ENCODE results near the gene SCGB2A2.

Gene SCGB2A2

GRCh38 chr11:62256281-62256680, 13.7 kb upstream of the SCGB2A2 start:
- no peak overlapping the region for H3K23ac ChIP-seq (ENCODE audit: low read length)
- H3K9ac ChIP-seq (ENCODE audit: low read length), result no peak overlapping the region
- no peak overlapping the region for H2BK120ac ChIP-seq (ENCODE audit: low read depth, low read length)
- H3K36me3 ChIP-seq (ENCODE audit: control insufficient read depth, insufficient read depth, low read length), result no peaks in the 10 kb centered on the region
- no CpG with 5 or more reads among the region's 2 CpGs for WGBS (ENCODE audit: extremely low coverage, insufficient coverage, low lambda C conversion rate)
- H4K5ac ChIP-seq (ENCODE audit: low read length), result no peak overlapping the region
- no peak overlapping the region for H3K56ac ChIP-seq (ENCODE audit: low read length)
- no peaks in the 10 kb centered on the region for H3K27me3 ChIP-seq (ENCODE audit: insufficient read depth, low read length, poor library complexity)
- DNase-seq, result no peak
- no peak overlapping the region for H2BK5ac ChIP-seq (ENCODE audit: low read length)
- H3K4me3 ChIP-seq (ENCODE audit: low read length), result no peak overlapping the region
- no peaks in the 10 kb centered on the region for H3K4me1 ChIP-seq (ENCODE audit: control insufficient read depth, low read depth, low read length)
- no peak overlapping the region for H3K18ac ChIP-seq (ENCODE audit: low read length)
- H3K79me2 ChIP-seq (ENCODE audit: control insufficient read depth, insufficient read depth, low read length), result no peaks in the 10 kb centered on the region
- no peak overlapping the region for H4K8ac ChIP-seq (ENCODE audit: low read depth, low read length)
- H3K27ac ChIP-seq (ENCODE audit: low read depth, low read length), result no peak overlapping the region
- H2AK5ac ChIP-seq (ENCODE audit: low read length), result no peak overlapping the region
- H3K4ac ChIP-seq (ENCODE audit: low read depth, low read length), result no peak overlapping the region
- H3K4me2 ChIP-seq (ENCODE audit: low read length), result no peak overlapping the region
- H2BK15ac ChIP-seq (replicated peaks; ENCODE audit: low read depth), result no peak overlapping the region
- H3K79me1 ChIP-seq (ENCODE audit: low read length), result no peaks in the 10 kb centered on the region

- no peak overlapping the region for H3K56ac ChIP-seq (ENCODE audit: low read length)
- no peak overlapping the region for H3K18ac ChIP-seq (ENCODE audit: low read length)
- no peak overlapping the region for H4K5ac ChIP-seq (ENCODE audit: low read length)
- H2BK15ac ChIP-seq (replicated peaks; ENCODE audit: low read depth), result no peak overlapping the region
- H2AK5ac ChIP-seq (ENCODE audit: low read length), result no peak overlapping the region
- H4K8ac ChIP-seq (ENCODE audit: low read depth, low read length), result no peak overlapping the region
- H3K9ac ChIP-seq (ENCODE audit: low read length), result no peak overlapping the region
- DNase-seq, result peak; percentile 35
- no peak overlapping the region for H3K4me3 ChIP-seq (ENCODE audit: low read length)
- no peak overlapping the region for H3K4me2 ChIP-seq (ENCODE audit: low read length)
- H3K23ac ChIP-seq (ENCODE audit: low read length), result no peak overlapping the region
- no peak overlapping the region for H3K4ac ChIP-seq (ENCODE audit: low read depth, low read length)
- no peak overlapping the region for H3K27ac ChIP-seq (ENCODE audit: low read depth, low read length)
- WGBS (ENCODE audit: extremely low coverage, insufficient coverage, low lambda C conversion rate), result no CpG with 5 or more reads among the region's 6 CpGs
- no peaks in the 10 kb centered on the region for H3K79me2 ChIP-seq (ENCODE audit: control insufficient read depth, insufficient read depth, low read length)
- no peaks in the 10 kb centered on the region for H3K4me1 ChIP-seq (ENCODE audit: control insufficient read depth, low read depth, low read length)
- no peaks in the 10 kb centered on the region for H3K36me3 ChIP-seq (ENCODE audit: control insufficient read depth, insufficient read depth, low read length)
- H3K79me1 ChIP-seq (ENCODE audit: low read length), result no peaks in the 10 kb centered on the region
- no peak overlapping the region for H2BK5ac ChIP-seq (ENCODE audit: low read length)
- no peak overlapping the region for H2BK120ac ChIP-seq (ENCODE audit: low read depth, low read length)
- no peaks in the 10 kb centered on the region for H3K27me3 ChIP-seq (ENCODE audit: insufficient read depth, low read length, poor library complexity)
These were observed 9.6 kb upstream of the SCGB2A2 start for GRCh38 chr11:62260261-62260953.

- Histone ChIP-seq H3K4me3 (ENCODE audit: low read length) (no peak overlapping the region), H2AK5ac (ENCODE audit: low read length) (no peak overlapping the region), H3K23ac (ENCODE audit: low read length) (no peak overlapping the region), H3K36me3 (ENCODE audit: control insufficient read depth, insufficient read depth, low read length) (no peaks in the 10 kb centered on the region), H3K27me3 (ENCODE audit: insufficient read depth, low read length, poor library complexity) (no peaks in the 10 kb centered on the region), H2BK5ac (ENCODE audit: low read length) (no peak overlapping the region), H3K9ac (ENCODE audit: low read length) (no peak overlapping the region), H2BK120ac (ENCODE audit: low read depth, low read length) (no peak overlapping the region), H3K56ac (ENCODE audit: low read length) (no peak overlapping the region), H2BK15ac (replicated peaks; ENCODE audit: low read depth) (no peak overlapping the region), H3K18ac (ENCODE audit: low read length) (no peak overlapping the region), H4K5ac (ENCODE audit: low read length) (no peak overlapping the region), H3K79me1 (ENCODE audit: low read length) (no peaks in the 10 kb centered on the region), H3K4me1 (ENCODE audit: control insufficient read depth, low read depth, low read length) (no peaks in the 10 kb centered on the region), H3K4ac (ENCODE audit: low read depth, low read length) (no peak overlapping the region), H3K79me2 (ENCODE audit: control insufficient read depth, insufficient read depth, low read length) (no peaks in the 10 kb centered on the region), H3K4me2 (ENCODE audit: low read length) (no peak overlapping the region), H3K27ac (ENCODE audit: low read depth, low read length) (no peak overlapping the region), H4K8ac (ENCODE audit: low read depth, low read length) (no peak overlapping the region)
- no peak for DNase-seq
- WGBS (ENCODE audit: extremely low coverage, insufficient coverage, low lambda C conversion rate), result no CpG with 5 or more reads among the region's 1 CpG
These were observed 6.0 kb upstream of the SCGB2A2 start for GRCh38 chr11:62264004-62264403.

- no peaks in the 10 kb centered on the region for H3K79me1 ChIP-seq (ENCODE audit: low read length)
- H3K79me2 ChIP-seq (ENCODE audit: control insufficient read depth, insufficient read depth, low read length), result no peaks in the 10 kb centered on the region
- H3K4ac ChIP-seq (ENCODE audit: low read depth, low read length), result no peak overlapping the region
- no peak overlapping the region for H3K27ac ChIP-seq (ENCODE audit: low read depth, low read length)
- H3K9ac ChIP-seq (ENCODE audit: low read length), result no peak overlapping the region
- H3K4me2 ChIP-seq (ENCODE audit: low read length), result no peak overlapping the region
- H2AK5ac ChIP-seq (ENCODE audit: low read length), result no peak overlapping the region
- H2BK5ac ChIP-seq (ENCODE audit: low read length), result no peak overlapping the region
- no peaks in the 10 kb centered on the region for H3K27me3 ChIP-seq (ENCODE audit: insufficient read depth, low read length, poor library complexity)
- no peaks in the 10 kb centered on the region for H3K4me1 ChIP-seq (ENCODE audit: control insufficient read depth, low read depth, low read length)
- H3K4me3 ChIP-seq (ENCODE audit: low read length), result no peak overlapping the region
- no peak overlapping the region for H4K5ac ChIP-seq (ENCODE audit: low read length)
- no peak overlapping the region for H3K23ac ChIP-seq (ENCODE audit: low read length)
- no peak overlapping the region for H3K56ac ChIP-seq (ENCODE audit: low read length)
- no peak overlapping the region for H2BK15ac ChIP-seq (replicated peaks; ENCODE audit: low read depth)
- H2BK120ac ChIP-seq (ENCODE audit: low read depth, low read length), result no peak overlapping the region
- no peak overlapping the region for H4K8ac ChIP-seq (ENCODE audit: low read depth, low read length)
- DNase-seq, result no peak
- H3K18ac ChIP-seq (ENCODE audit: low read length), result no peak overlapping the region
- H3K36me3 ChIP-seq (ENCODE audit: control insufficient read depth, insufficient read depth, low read length), result no peaks in the 10 kb centered on the region
- no CpG with 5 or more reads among the region's 4 CpGs for WGBS (ENCODE audit: extremely low coverage, insufficient coverage, low lambda C conversion rate)
These were observed 3.4 kb upstream of the SCGB2A2 start for GRCh38 chr11:62266558-62266957.

GRCh38 chr11:62267050-62267449, 2.9 kb upstream of the SCGB2A2 start:
- Histone ChIP-seq H3K27me3 (ENCODE audit: insufficient read depth, low read length, poor library complexity) (no peaks in the 10 kb centered on the region), H2BK15ac (replicated peaks; ENCODE audit: low read depth) (no peak overlapping the region), H2BK120ac (ENCODE audit: low read depth, low read length) (no peak overlapping the region), H3K9ac (ENCODE audit: low read length) (no peak overlapping the region), H3K4ac (ENCODE audit: low read depth, low read length) (no peak overlapping the region), H3K4me3 (ENCODE audit: low read length) (no peak overlapping the region), H3K56ac (ENCODE audit: low read length) (no peak overlapping the region), H3K4me2 (ENCODE audit: low read length) (no peak overlapping the region), H3K4me1 (ENCODE audit: control insufficient read depth, low read depth, low read length) (no peaks in the 10 kb centered on the region), H3K36me3 (ENCODE audit: control insufficient read depth, insufficient read depth, low read length) (no peaks in the 10 kb centered on the region), H4K8ac (ENCODE audit: low read depth, low read length) (no peak overlapping the region), H3K27ac (ENCODE audit: low read depth, low read length) (no peak overlapping the region), H3K18ac (ENCODE audit: low read length) (no peak overlapping the region), H3K79me1 (ENCODE audit: low read length) (no peaks in the 10 kb centered on the region), H2AK5ac (ENCODE audit: low read length) (no peak overlapping the region), H4K5ac (ENCODE audit: low read length) (no peak overlapping the region), H3K79me2 (ENCODE audit: control insufficient read depth, insufficient read depth, low read length) (no peaks in the 10 kb centered on the region), H2BK5ac (ENCODE audit: low read length) (no peak overlapping the region), H3K23ac (ENCODE audit: low read length) (no peak overlapping the region)
- DNase-seq, result no peak
- no CpG with 5 or more reads among the region's 1 CpG for WGBS (ENCODE audit: extremely low coverage, insufficient coverage, low lambda C conversion rate)

- Histone ChIP-seq H3K36me3 (ENCODE audit: control insufficient read depth, insufficient read depth, low read length) (no peaks in the 10 kb centered on the region), H3K4me1 (ENCODE audit: control insufficient read depth, low read depth, low read length) (no peaks in the 10 kb centered on the region), H3K27me3 (ENCODE audit: insufficient read depth, low read length, poor library complexity) (no peaks in the 10 kb centered on the region), H3K27ac (ENCODE audit: low read depth, low read length) (no peak overlapping the region), H3K4me3 (ENCODE audit: low read length) (no peak overlapping the region), H4K8ac (ENCODE audit: low read depth, low read length) (no peak overlapping the region), H2BK120ac (ENCODE audit: low read depth, low read length) (no peak overlapping the region), H3K79me2 (ENCODE audit: control insufficient read depth, insufficient read depth, low read length) (no peaks in the 10 kb centered on the region), H3K4ac (ENCODE audit: low read depth, low read length) (no peak overlapping the region), H2BK5ac (ENCODE audit: low read length) (no peak overlapping the region), H4K5ac (ENCODE audit: low read length) (no peak overlapping the region), H2AK5ac (ENCODE audit: low read length) (no peak overlapping the region), H3K18ac (ENCODE audit: low read length) (no peak overlapping the region), H3K79me1 (ENCODE audit: low read length) (no peaks in the 10 kb centered on the region), H3K9ac (ENCODE audit: low read length) (no peak overlapping the region), H3K23ac (ENCODE audit: low read length) (no peak overlapping the region), H2BK15ac (replicated peaks; ENCODE audit: low read depth) (no peak overlapping the region), H3K4me2 (ENCODE audit: low read length) (no peak overlapping the region), H3K56ac (ENCODE audit: low read length) (no peak overlapping the region)
- no peak for DNase-seq
- WGBS (ENCODE audit: extremely low coverage, insufficient coverage, low lambda C conversion rate), result no CpG with 5 or more reads among the region's 3 CpGs
These were observed 2.4 kb upstream of the SCGB2A2 start for GRCh38 chr11:62267576-62267975.
